GM18867 (cell line): ENCODE data around the gene GPR89A.
"Not testable (repeated sequence)": the region's sequence is repeated elsewhere in the genome, so short reads cannot be mapped to it uniquely, and the experiment has no call there.

Experiments
- ATAC-seq: cut with Tn5 transposase; IDR thresholded peaks from one replicate; pipeline ENCODE4 v1.9.1; 2021; ENCODE audit warnings: mild to moderate bottlenecking, moderate library complexity; ENCODE audit not compliant: unreplicated experiment

GPR89A gene

DNA sequence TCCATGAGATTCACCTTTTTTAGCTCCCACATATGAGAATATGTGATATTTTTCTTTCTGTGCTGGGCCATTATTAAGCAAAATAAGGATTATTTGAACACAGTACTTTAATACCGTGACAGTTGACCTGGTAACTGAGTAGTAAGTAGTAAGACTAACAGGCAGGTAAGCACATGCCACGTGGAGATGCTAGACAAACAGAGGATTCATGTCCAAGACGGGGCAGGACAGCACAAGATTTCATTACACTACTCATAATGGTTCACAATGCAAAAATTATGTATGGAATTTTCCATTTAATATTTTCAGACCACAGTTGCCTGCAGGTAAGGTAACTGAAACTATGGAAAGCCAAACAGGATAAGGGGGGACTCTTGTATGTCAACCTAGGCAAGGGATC is 77.1 kb downstream of the GPR89A start:
- not testable (repeated sequence) for ATAC-seq

DNA sequence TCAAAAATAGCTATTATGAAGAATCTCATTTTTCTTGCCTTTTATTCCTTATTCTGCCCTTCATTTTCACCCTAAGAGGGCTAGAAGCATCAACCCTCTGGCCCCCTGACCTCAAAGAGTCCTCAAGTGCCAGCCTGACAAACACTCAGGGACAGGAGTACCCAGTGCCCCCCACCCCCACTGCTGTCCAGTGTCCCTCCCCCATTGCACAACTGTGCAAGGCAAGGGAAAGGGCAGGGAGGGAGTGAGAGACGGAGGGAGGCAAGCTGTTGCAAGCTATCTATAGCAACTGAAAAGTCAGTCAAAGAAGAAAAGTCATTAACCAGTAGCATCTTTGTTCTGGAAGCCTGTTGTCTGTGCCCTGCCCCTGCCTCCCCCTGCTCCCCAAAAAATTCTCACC is 78.3 kb downstream of the GPR89A start:
- not testable (repeated sequence) for ATAC-seq

DNA sequence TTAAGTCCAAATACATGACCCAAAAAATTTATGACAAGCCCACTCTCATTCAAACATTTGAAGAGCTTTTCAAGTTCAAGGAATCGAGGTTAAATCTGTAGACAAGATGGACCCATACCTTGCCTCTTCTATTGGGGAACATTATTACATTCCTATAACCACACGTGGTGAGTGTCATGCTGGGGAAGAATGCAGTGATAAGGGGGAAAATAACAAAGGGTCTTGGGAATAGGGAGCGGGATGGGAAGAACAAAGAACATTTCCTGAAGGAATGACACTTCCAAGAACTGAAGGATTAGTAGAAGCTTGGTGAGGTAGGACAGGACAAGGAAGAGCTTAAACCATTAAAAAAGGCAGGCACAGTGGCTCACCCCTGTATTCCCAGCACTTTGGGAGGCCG is 80.5 kb downstream of the GPR89A start:
- ATAC-seq, result no peak

DNA sequence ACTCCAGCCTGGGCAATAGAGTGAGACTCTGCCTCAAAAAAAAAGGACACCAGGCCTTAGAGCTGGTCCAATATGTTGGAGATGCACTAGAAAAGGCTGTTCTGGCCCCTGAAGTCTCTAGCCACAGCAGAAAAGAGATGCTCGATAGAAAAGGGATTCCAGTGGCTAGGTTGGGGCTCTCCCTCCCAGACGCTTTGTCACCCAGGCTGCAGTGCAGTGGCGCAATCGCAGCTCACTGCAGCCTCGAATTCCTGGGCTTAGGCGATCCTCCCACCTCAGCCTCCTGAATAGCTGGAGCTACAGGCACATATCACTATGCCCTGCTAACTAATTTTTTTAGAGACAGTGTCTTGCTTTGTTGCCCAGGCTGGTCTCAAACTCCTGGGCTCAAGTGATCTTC is 81.1 kb downstream of the GPR89A start:
- no peak for ATAC-seq

DNA sequence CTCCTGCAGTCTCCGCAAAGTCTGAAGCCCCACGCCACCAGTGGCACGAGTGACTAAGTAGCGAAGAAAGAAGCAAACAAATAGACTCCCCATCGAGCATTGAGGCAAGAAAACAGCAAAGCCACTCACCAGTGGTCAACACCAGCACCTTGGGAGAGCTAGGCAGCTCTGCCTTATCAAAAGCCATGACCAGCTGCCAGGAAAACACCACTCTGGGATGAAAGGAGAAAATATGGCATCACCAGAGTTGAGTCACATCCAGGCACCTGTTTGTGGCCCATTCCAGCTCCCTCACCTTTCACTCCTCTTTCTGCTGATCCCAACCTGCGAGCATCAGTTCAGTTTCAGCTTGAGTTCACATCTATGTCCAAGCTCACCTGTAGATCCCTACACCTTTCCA is 82.1 kb downstream of the GPR89A start:
- ATAC-seq, result no peak

DNA sequence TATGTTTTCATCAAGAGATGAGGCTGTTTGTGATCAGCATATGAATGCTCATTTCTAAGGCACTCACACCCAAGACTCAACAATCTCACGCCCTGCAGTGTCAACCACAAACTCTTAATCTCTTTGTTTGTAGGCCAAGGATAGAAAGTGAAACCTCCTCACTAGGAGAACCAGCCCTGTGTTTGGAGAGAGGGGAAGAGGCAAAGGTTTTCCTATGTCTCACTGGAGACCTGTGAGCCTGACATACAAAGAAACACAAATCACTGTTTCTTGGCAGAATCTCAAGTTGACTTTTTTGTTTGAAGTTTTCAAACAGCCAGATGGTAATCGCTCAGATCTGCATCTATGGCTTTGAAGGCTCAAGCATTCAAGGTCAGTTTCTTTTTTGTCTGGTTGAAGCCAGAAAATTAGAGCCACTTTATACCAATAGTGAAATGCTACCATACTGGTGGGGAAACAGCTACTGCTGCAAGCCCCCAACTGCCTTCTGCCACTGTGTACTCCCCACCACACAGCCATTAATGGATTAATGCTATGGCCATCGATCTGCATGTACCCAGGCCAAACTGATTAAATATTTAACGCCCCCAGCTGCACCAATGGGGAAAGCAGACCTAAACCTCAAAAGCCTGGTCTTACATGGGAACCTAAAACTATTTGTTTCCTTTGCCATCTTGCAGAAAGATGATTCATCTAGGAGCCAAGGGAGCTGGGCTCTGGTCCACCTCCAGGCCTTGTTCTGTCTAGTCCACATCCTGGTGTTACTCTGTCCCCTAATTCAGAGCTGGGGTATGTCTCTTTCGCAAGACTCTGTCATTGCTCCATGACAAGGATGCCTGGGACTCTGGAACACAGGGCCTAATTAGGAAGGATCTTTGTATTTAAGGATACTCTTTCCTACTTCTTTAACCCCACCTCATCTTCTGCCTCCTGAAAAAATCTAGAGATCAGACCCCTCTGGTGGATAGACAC is 83.1 kb downstream of the GPR89A start:
- peak; percentile 90 for ATAC-seq

DNA sequence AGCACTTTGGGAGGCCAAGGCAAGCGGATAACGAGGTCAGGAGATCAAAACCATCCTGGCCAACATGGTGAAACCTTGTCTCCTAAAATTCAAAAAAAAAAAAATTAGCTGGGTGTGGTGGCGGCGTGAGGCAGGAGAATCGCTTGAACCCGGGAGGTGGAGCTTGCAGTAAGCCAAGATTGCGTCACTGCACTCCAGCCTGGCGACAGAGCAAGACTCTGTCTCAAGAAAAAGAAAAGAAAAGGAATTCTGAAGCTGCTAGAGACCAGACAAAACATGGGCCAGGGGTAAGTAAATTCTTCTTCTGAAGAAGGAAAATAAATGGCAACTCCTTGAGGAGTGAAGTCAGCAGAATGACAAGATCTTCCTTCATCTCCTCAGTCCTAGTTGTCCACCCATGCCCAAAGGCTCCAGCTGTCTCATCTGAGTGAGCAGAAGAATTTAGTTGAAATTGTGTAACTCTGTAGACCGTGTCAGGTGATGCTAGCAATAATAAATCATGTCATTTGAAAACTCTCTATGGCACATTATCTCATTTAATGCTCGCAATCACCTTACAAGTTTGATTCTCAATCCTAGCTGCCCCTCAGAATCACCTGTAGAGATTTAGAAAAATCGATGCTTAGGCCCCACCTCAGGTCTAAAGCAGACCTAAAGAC is 85.1 kb downstream of the GPR89A start:
- no peak for ATAC-seq

DNA sequence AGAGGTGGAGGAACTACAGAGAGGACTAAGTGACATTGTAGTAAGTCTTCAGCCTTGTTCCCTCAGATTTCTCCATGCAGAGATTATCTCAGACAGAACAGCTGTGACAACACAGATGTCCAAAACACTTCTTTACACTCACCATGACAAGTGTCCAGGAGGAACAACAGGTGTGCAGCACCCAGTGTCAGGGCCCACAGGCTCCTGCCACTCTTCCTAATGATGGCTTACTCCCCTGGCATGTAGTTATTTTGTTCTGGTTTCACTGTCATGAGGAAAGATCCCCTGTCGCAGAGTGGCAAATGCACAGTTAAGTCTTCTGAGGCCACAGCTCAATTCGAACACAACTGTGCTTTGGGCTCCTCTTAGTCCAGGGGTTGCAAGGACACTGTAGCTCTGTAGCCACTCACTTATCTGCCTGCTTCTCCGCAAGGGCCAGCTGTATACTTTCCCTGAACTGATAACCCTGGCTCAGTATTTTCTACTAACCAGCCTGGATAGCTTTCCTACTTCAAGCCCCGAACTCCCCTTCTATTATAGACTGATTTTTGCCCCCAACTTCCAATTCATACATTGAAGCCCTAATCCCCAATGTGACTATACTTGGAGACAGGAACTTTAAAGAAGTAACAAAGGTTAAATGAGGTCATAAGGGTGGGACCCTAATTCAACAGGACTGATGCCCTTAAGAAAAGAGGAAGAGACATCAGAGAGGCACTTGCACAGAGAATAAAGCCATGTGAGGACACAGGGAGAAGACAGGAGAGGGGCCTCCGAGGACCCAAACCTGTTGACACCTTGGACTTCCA is 88.2 kb downstream of the GPR89A start:
- ATAC-seq, result no peak

DNA sequence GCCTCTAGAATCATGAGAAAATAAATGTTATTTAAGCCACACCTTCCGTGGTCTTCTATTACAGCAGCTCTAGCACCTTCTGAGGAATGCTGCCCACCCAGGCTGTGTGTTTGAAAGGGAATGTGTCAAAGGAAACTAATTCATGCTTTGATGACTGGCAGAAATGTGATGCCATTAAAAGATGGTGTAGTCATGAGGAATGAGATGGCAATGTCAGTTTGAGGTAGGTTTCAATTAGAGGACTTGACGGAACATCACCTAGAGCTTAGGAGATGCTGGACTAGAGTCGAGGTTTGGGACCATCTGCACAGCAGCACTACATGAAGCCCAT is 88.8 kb downstream of the GPR89A start:
- ATAC-seq, result no peak

DNA sequence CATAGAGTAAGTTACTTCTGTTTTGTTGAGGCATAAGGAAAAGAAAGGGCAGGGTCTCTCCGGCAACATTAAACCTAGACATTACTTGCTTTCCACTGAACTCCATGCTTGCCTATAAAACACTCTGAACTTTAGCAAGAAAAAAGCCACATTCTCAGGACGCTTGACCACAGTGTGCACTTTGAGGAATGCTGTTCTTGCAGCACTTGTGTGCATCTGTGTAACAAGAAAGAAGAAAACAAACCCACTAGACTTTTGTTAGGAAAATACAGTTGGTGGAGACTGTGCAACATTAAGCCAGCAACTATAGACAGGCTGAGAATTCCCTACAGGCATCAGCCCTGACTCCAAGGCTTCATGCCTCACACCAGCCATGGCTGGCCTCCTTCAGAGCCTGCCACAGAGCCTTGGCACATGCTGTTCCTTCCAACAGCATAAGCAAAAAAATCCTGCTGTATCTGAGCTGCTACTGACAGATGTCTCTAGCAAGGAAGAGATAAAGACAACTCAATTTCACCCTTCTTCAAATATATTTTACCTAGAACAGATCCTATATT is 93.6 kb downstream of the GPR89A start:
- no peak for ATAC-seq

DNA sequence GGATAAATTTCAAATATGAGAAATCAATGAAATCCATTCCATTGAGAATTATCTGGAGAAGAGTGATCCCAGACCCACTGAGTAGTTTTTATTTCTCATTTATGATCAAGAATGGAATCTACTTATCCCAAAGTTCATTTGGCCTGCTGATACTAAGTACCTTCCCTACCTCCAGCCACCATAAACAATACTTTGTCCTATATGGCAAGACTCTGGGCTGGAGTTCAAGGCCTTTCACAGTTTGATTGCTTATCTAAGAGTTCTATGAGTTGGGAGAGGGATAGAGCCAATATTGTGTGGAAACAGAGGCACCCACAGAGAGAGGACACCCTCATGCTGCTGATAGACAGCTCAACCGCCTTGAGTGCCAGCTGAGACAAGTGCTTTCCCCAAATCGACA is 94.3 kb downstream of the GPR89A start:
- ATAC-seq, result no peak

DNA sequence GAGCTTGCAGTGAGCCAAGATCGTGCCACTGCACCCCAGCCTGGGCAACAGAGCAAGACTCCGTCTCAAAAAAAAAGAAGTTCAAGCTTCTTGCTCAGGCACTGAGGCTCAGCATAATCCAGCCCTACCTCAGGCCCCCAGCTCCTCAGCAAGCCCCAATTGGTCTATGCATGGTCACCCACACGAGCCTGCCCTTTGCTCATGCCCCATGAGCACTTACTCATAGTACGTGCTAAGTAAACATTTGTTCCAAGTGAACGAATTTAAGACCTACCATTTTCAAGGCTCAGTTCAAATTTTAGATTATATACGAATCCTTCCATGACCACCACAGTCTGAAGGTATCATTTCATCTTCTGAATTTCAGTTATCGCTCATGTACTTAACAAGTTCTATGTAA is 95.0 kb downstream of the GPR89A start:
- no peak for ATAC-seq

DNA sequence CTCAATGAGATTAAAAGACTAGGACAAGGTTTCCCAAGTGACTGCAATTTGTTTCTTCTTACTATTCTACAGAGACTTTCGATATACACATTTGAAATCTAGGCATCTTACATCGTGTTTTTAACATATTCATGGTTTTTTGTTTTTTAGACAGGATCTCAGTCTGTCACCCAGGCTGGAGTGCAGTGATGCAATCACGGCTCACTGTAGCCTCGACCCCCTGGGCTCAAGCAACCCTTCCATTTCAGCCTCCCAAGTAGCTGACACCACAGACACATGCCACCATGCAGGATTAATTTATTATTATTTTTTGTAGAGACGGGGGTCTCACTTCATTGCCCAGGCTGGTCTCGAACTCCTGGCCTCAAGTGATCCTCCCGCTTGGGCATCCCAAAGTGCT is 97.8 kb downstream of the GPR89A start:
- no peak for ATAC-seq

DNA sequence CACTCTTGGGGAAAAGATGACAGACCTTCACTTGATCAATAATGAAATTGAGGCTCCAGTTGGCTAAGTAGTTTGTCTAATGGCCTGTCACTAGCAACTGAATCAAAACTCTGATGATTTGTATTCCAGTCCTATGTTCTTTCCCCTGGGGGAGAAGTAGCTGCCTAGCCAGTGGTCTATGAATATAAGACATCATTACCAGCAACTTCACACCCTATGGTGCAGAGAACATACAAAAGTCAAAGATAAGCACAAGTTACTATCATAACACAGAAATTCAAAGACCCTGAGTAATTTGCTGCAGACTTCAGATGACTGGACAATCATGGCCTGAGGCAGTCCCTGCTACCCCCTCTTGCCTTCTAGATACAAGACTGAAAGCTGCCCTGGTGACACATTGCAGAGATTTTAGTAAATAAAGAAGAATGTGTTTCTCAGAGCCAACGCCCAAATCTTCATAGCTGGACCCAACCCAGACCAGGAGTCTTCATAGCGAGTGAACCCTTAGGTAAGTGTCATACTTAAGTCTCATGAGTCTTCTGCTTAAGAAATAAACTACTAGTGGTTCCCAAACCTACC is 98.4 kb downstream of the GPR89A start:
- no peak for ATAC-seq

DNA sequence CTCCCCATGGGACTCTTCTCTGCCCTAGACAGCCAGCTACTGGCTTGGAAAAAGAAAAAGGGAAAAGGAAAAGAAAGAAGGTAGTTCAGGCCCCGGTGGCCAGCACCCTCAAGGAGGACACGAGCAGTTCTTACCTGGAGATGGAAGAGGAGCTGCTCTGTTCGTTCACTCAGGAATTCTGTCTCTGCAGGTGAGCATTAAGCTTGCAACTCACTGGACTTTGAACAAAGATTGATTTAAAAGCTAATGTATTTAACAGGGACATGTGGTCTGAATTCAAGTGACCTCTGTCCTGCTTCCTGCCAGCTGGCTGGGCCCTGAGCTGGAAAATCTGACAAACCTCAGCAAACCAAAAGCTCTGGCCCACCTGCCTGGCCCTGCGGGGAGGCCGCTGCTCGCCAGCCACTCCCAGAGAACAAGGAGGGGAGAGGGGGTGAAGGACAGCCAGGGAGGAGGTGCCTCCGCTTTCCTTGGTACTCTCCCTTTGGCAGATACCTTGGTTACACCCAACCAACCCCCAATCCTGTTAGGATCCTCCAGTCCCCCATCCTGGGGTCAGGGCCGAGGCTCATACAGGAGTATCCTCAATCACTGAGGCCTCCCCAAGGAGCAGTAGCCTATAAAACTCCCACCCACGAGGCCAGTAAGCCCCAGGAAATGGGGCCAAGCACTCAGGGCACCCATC is 99.5 kb downstream of the GPR89A start, which contains the start of gene PDZK1:
Gene PDZK1, minus strand, starts transcription at position 186 of the 685 bp plus-strand sequence. CDS start 19,347 bp downstream, outside the sequence.
- no peak for ATAC-seq

DNA sequence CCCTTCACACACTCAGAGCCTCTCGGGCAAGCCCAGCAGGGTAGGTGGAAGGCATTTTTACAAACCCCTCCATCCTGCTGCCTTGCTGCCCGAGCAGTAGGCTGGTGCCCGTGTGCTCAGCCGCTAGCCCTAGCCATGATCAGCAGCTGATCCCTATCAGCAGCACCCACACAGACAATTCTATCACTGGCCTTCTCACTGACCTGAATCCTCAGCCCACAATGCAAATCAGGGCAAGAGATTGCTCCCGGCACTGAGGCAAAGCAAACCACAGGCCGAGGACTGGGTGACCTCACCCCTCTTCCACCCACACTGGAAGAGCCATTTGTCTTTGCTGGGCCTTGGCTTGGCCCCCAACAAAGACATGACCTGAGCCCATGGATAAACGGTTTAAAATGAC is 100.3 kb downstream of the GPR89A start:
- ATAC-seq, result peak; percentile 47

DNA sequence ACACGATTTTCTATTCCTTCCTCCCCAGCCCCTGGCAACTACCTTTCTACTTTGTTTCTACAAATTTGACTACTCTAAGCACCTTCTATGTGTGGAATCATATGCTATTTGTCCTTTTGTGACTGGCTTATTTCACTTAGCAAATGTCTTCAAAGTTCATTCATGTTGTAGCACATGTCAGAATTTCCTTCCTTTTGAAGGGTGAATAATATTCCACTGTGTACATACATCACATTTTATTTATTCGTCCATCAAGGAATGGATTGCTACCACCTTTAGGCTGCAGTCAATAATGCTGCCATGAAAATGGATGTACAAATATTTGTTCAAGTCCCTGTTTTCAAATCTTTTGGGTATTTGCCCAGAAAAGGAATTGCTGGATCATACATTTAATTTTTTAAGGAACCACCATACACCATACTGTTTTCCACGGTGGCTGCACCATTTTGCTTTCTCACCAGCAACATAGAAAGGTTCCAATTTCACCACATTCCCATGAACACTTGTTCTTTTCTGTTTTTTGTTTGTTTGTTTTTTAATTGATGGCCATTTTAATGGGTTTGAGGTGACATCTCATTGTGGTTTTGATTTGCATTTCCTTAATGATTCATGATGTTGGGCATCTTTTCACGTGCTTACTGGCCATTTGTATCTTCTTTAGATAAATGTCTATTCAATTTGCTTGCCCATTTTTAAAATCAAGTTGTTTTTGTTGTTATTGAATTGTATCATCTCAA is 102.7 kb downstream of the GPR89A start:
- ATAC-seq, result no peak

DNA sequence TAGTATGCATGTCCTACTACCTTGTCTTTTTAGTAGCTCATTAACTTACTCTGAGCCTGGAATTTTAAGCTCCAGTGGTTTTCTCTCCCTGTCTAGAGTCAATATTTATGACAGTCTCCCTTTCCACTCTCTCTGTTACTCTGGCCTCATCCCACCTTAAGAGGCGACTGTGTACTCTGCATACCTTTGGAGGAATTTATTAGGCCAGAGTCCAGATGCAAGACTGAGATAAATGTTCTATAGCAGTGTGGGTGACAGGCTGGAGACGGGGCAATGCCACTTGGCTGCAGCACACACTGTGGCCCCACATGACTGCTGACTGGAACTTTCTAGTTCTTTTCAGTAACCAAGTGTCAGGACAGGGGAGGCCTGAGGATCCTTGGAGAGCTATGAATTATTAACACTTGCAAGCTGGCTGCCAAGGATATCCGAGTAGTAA is 103.4 kb downstream of the GPR89A start:
- ATAC-seq, result no peak

DNA sequence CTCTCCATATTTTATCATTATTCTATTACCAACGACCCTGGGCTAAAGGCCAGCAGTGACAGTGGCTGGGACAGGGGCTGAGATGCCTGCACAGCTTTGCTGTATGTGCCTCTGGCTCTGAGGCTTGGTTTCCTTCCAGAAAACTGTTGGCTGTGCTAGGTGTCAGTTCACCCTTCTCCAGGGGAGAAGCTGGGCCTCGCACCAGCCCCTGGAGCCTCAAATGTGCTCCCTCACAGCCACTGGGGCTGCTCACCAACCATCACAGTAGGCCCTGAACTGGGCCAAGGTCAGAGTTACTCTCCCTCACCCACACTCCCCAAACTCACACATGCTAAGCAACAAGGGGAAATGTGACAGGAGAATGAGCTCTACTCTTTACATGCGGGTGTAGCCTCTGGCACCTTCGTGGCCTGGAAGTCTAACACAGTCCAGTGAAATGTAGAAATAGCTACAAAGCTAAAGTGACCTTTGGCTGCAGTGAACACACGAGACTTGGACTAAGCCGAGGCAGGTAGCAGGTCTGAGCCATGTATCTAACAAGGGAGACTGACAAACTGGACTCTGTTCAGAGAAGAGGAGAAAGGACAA is 106.8 kb downstream of the GPR89A start:
- ATAC-seq, result no peak
